Neuronal stem cell (in vitro differentiated cells): ENCODE results near the gene CYP20A1.
A peak's percentile ranks its signal among the peaks of the same experiment; 100 is the strongest.

Experiments
- DNase-seq: peaks from one replicate; pipeline ENCODE4 v3.0.0-alpha.2; 2013; ENCODE audit warnings: low spot score
- H2AFZ ChIP-seq: one replicate; pipeline ENCODE4 v1.6.1; 2013; ENCODE audit warnings: mild to moderate bottlenecking, low read length, inconsistent platforms
- H2AK5ac ChIP-seq: 2 replicates; pipeline ENCODE4 v1.6.1; 2013; ENCODE audit warnings: low read depth, mild to moderate bottlenecking, inconsistent platforms, low read length, moderate library complexity, mixed read lengths
- H2BK120ac ChIP-seq: 2 replicates; pipeline ENCODE4 v1.6.1; 2013; ENCODE audit warnings: low read depth, mild to moderate bottlenecking, inconsistent platforms, low read length, moderate library complexity, mixed read lengths
- H2BK12ac ChIP-seq: one replicate; pipeline ENCODE4 v1.6.1; 2013; ENCODE audit warnings: low read length, inconsistent platforms
- H2BK15ac ChIP-seq: 2 replicates; pipeline ENCODE4 v1.6.1; 2013; ENCODE audit warnings: mild to moderate bottlenecking, low read length, inconsistent platforms, mixed read lengths
- H2BK5ac ChIP-seq: one replicate; pipeline ENCODE4 v1.6.1; 2013; ENCODE audit warnings: inconsistent platforms, mild to moderate bottlenecking, low read length, moderate library complexity
- H3K14ac ChIP-seq: one replicate; pipeline ENCODE4 v1.6.1; 2013; ENCODE audit warnings: low read length, inconsistent platforms
- H3K18ac ChIP-seq: 2 replicates; pipeline ENCODE4 v1.6.1; 2013; ENCODE audit warnings: low read length, inconsistent platforms
- H3K23ac ChIP-seq: 2 replicates; pipeline ENCODE4 v1.6.1; 2013; ENCODE audit warnings: low read depth, mild to moderate bottlenecking, mixed read lengths, low read length, inconsistent platforms; ENCODE audit not compliant: poor library complexity
- H3K27ac ChIP-seq: replicated peaks from 3 replicates; pipeline ENCODE4 v1.5.1; 2013; ENCODE audit warnings: low read length, inconsistent platforms
- H3K27me3 ChIP-seq, 3 experiments: 2 replicates each; pipeline ENCODE4 v1.6.1; 2013; ENCODE audit warnings: low read length in 3 of 3, mild to moderate bottlenecking in 2 of 3, inconsistent platforms in 1 of 3, low read depth in 1 of 3, mixed read lengths in 1 of 3, moderate library complexity in 1 of 3; ENCODE audit not compliant: control insufficient read depth in 3 of 3, insufficient read depth in 3 of 3
- H3K36me3 ChIP-seq, 2 donors: replicated peaks in 1 of 2; 2 replicates each; pipeline ENCODE4 v1.6.1; 2013; ENCODE audit warnings: low read length in 2 of 2; ENCODE audit not compliant: control insufficient read depth in 2 of 2, insufficient read depth in 2 of 2
- H3K4ac ChIP-seq: 2 replicates; pipeline ENCODE4 v1.6.1; 2013; ENCODE audit warnings: inconsistent platforms, mild to moderate bottlenecking, low read length, moderate library complexity
- H3K4me1 ChIP-seq, 2 donors: 1 replicate in 1 of 2; 2 replicates in 1 of 2; pipeline ENCODE4 v1.6.1; 2013; ENCODE audit warnings: low read length in 2 of 2, low read depth in 1 of 2; ENCODE audit not compliant: control insufficient read depth in 2 of 2, insufficient read depth in 1 of 2
- H3K4me2 ChIP-seq: one replicate; pipeline ENCODE4 v1.6.1; 2013; ENCODE audit warnings: mild to moderate bottlenecking, low read length, inconsistent platforms; ENCODE audit not compliant: insufficient read depth, poor library complexity, severe bottlenecking
- H3K4me3 ChIP-seq, 2 donors: 2 replicates each; pipeline ENCODE4 v1.5.1; 2013; ENCODE audit warnings: low read length in 2 of 2, mild to moderate bottlenecking in 2 of 2, inconsistent platforms in 1 of 2, moderate library complexity in 1 of 2
- H3K79me1 ChIP-seq: one replicate; pipeline ENCODE4 v1.6.1; 2013; ENCODE audit warnings: low read depth, mild to moderate bottlenecking, inconsistent platforms, low read length, moderate library complexity
- H3K9ac ChIP-seq: one replicate; pipeline ENCODE4 v1.6.1; 2013; ENCODE audit warnings: mild to moderate bottlenecking, low read depth, low read length, inconsistent platforms; ENCODE audit not compliant: poor library complexity
- H3K9me3 ChIP-seq, 2 donors: replicated peaks in 1 of 2; 2 replicates each; pipeline versions ENCODE3 to v1.6.1; 2013; ENCODE audit warnings: low read length in 2 of 2, mild to moderate bottlenecking in 2 of 2, inconsistent platforms in 1 of 2, low read depth in 1 of 2, mixed read lengths in 1 of 2, moderate library complexity in 1 of 2; ENCODE audit not compliant: control insufficient read depth in 2 of 2, insufficient read depth in 1 of 2
- H4K8ac ChIP-seq: one replicate; pipeline ENCODE4 v1.6.1; 2013; ENCODE audit warnings: low read depth, mild to moderate bottlenecking, inconsistent platforms, low read length, moderate library complexity
- H4K91ac ChIP-seq: one replicate; pipeline ENCODE4 v1.6.1; 2013; ENCODE audit warnings: low read length, low read depth, mild to moderate bottlenecking, inconsistent platforms; ENCODE audit not compliant: poor library complexity
- WGBS, 2 donors: extraction: QIAGEN DNeasy Blood & Tissue Kit; methylation state at CpG; one replicate each; pipeline ENCODE4 v1.1.7; 2013; ENCODE audit warnings: missing lambda C conversion rate in 2 of 2, mixed read lengths in 1 of 2; ENCODE audit not compliant: insufficient read length in 2 of 2, insufficient replicate concordance in 1 of 2; ENCODE audit errors: extremely low coverage in 2 of 2; 5-methylcytosine and 5-hydroxymethylcytosine counted together

CYP20A1 gene

DNA sequence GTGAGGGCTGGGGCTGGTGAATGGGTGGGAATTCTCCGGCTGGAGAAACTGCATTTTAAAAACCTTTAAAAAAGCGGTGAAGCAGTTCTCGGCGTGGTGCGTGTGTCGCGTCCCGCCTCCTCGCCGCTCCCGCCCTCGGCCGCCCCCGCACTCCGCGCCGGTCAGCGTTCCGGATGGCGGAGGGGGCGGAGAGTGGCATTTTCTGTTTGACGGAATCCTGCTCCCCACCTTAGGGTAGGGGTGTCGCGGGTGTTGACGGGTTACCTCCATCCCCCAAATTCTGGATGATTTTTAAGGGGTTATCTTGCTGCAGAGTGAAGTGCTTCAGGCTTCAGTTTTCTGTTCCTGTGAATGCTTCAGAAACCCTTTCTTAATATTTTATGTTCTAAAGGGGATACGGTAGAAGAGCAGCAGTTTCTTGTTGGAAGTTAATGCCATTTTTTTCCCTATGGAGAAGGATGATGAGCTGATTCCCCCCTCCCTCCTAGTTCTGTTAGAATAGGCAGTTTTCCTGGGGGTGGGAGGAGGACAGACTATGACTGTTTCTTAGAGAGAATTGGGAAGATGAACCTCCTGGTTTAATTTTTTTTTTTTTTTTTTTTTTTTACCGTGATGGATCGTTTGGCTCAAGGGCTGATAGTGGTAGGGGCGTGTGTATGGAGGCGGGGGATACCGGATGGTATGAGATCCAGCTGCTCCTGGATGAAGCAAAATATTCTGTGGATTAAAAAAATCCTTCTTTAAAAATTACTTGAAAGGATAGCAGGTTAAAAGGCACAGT, 90.1 kb downstream of the CYP20A1 start:
- Histone ChIP-seq H3K18ac (peak overlapping the region; percentile 91), H2BK12ac (no peak overlapping the region), H3K4ac (no peak overlapping the region), H2BK15ac (no peak overlapping the region), H3K4me3 (peak overlapping the region; percentile 96 to 100), H4K8ac (no peak overlapping the region), H3K27ac (peak overlapping the region; percentile 99), H3K9me3 (peaks cover 0 to 11% of the 10 kb centered on the region in 2 donors), H2AFZ (peak overlapping the region; percentile 93), H2BK120ac (no peak overlapping the region), H3K4me1 (peaks cover 0 to 7% of the 10 kb centered on the region in 2 donors), H3K79me1 (peaks cover 2% of the 10 kb centered on the region), H3K9ac (peak overlapping the region; percentile 90), H3K14ac (peak overlapping the region; percentile 21), H3K27me3 (no peaks in the 10 kb centered on the region), H3K4me2 (peak overlapping the region; percentile 33), H4K91ac (peak overlapping the region; percentile 75), H3K36me3 (peaks cover 0 to 37% of the 10 kb centered on the region in 2 donors), H2BK5ac (peak overlapping the region; percentile 94), H2AK5ac (peak overlapping the region; percentile 86), H3K23ac (peak overlapping the region; percentile 73)
- WGBS, 2 donors, result no CpG with 5 or more reads among the region's 31 CpGs
- peak; percentile 59 for DNase-seq

DNA sequence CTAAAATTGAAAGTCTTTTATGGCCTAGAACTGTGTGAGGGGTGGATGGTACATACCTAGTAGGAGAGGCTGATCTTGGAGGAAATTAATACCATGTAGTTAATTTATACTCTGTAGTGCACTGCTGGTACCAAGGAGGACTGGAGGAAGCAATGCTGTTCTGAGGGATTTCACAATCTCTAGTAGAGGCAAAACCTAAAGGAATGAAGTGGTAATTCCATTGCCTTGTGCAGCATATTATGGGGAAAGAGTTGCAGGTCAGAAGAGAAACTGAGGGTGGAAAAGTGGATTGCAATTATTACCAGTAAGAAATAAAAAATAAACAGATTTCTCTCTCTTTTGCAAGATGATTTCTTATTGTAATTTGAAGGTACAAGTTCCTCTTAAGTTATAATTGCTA, 91.6 kb downstream of the CYP20A1 start:
- H2AK5ac ChIP-seq, result no peak overlapping the region
- peak overlapping the region in 1 of 2 donors; percentile 96 for H3K4me3 ChIP-seq

DNA sequence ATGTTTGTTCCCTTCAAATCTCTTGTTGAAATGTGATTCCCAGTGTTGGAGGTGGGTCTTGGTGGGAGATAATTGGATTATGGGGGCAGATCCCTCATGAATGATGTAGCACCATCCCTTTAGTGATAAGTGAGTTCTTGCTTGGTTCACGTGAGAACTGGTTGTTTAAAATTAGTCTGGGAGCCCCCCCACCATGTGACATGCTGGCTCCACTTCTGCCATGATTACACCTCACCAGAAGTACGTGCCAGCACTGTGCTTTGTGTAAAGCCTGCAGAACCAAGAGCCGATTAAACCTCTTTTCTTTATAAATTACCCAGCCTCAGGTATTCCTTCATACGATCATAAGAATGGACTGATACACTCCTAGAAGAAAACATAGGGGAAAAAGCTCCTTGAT, 99.5 kb downstream of the CYP20A1 start:
- H3K9me3 ChIP-seq, result peaks cover 0 to 22% of the 10 kb centered on the region in 2 donors
- H3K4me1 ChIP-seq, result peaks cover 0 to 11% of the 10 kb centered on the region in 2 donors
- no peak overlapping the region for H2BK120ac ChIP-seq
- no peak overlapping the region for H3K14ac ChIP-seq
- no peak overlapping the region for H3K23ac ChIP-seq
- no peaks in the 10 kb centered on the region for H3K27me3 ChIP-seq
- no peak overlapping the region for H4K8ac ChIP-seq
- WGBS, 2 donors, result no CpG with 5 or more reads among the region's 4 CpGs
- no peak overlapping the region for H3K4me3 ChIP-seq
- H3K4me2 ChIP-seq, result no peak overlapping the region
- H4K91ac ChIP-seq, result no peak overlapping the region
- H3K9ac ChIP-seq, result no peak overlapping the region
- no peak for DNase-seq
- H2AK5ac ChIP-seq, result no peak overlapping the region
- no peak overlapping the region for H2BK15ac ChIP-seq
- peaks cover 2 to 94% of the 10 kb centered on the region in 2 donors for H3K36me3 ChIP-seq
- no peak overlapping the region for H2AFZ ChIP-seq
- peaks cover 5% of the 10 kb centered on the region for H3K79me1 ChIP-seq
- no peak overlapping the region for H3K27ac ChIP-seq
- H3K4ac ChIP-seq, result no peak overlapping the region
- H2BK5ac ChIP-seq, result no peak overlapping the region
- H3K18ac ChIP-seq, result no peak overlapping the region
- no peak overlapping the region for H2BK12ac ChIP-seq

More for the DNA sequence above, 91.6 kb downstream of the CYP20A1 start:
- H2BK120ac ChIP-seq, result no peak overlapping the region
- no peak overlapping the region for H2BK12ac ChIP-seq
- no peak for DNase-seq
- H2AFZ ChIP-seq, result no peak overlapping the region
- no peaks in the 10 kb centered on the region for H3K27me3 ChIP-seq
- H3K79me1 ChIP-seq, result peaks cover 5% of the 10 kb centered on the region
- H3K27ac ChIP-seq, result no peak overlapping the region
- no peak overlapping the region for H3K14ac ChIP-seq
- H2BK15ac ChIP-seq, result no peak overlapping the region
- H2BK5ac ChIP-seq, result no peak overlapping the region
- no peak overlapping the region for H3K18ac ChIP-seq
- no peak overlapping the region for H3K4ac ChIP-seq
- no peak overlapping the region for H3K9ac ChIP-seq
- H3K4me1 ChIP-seq, result peaks cover 0 to 7% of the 10 kb centered on the region in 2 donors
- no peak overlapping the region for H4K91ac ChIP-seq
- H3K23ac ChIP-seq, result no peak overlapping the region
- H3K4me2 ChIP-seq, result no peak overlapping the region
- H3K36me3 ChIP-seq, result peaks cover 2 to 51% of the 10 kb centered on the region in 2 donors
- H4K8ac ChIP-seq, result no peak overlapping the region
- peaks cover 0 to 13% of the 10 kb centered on the region in 2 donors for H3K9me3 ChIP-seq

DNA sequence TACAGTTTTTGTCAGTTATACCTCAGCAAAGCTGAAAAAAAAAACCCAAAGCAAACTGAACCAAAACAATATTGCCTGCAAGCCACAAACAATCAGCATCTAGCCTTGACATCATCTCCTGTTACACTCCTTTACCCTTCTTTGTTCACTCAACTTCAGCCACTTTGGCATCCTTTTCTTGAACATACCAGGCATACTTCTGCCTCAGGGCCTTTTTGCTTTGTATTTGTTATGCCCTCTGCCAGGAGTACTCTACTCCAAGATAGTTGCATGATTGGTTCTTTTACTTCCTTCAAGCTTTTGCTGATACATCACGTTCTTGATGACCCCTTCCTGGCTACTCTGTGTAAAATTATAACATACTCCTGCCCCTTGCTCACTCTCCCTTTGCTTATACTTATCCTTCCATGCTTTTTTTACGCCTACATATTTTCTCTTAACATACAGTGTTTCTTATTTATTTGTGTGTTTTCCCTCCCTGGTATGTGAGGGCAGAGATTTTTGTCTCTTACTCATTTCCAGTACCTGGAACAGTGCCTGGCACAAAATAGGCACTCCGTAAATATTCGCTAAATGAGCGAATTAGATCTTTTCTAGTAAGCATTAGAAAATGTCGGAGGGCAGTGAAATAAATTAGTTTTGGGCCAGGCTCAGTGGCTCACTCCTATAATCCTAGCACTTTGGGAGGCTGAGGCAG, 102.1 kb downstream of the CYP20A1 start:
- Histone ChIP-seq H2BK5ac (no peak overlapping the region), H2BK15ac (no peak overlapping the region), H2BK12ac (no peak overlapping the region), H3K4me1 (peaks cover 0 to 11% of the 10 kb centered on the region in 2 donors), H3K9me3 (peaks cover 0 to 15% of the 10 kb centered on the region in 2 donors), H3K18ac (no peak overlapping the region), H3K9ac (no peak overlapping the region), H3K4ac (no peak overlapping the region), H3K14ac (no peak overlapping the region), H3K4me2 (no peak overlapping the region), H3K36me3 (peaks cover 5 to 95% of the 10 kb centered on the region in 2 donors), H3K23ac (no peak overlapping the region), H4K8ac (no peak overlapping the region), H4K91ac (no peak overlapping the region), H3K4me3 (no peak overlapping the region), H2AK5ac (no peak overlapping the region), H3K79me1 (peaks cover 8% of the 10 kb centered on the region), H3K27me3 (no peaks in the 10 kb centered on the region), H2BK120ac (no peak overlapping the region), H2AFZ (no peak overlapping the region), H3K27ac (no peak overlapping the region)
- peak; percentile 35 for DNase-seq
- WGBS, 2 donors, result no CpG with 5 or more reads among the region's 6 CpGs
